ENCODE measurements around the gene CFTR. TPM values are rescaled to one million over a fixed set of nuclear protein-coding genes. Genes with fewer than 3 reads are reported as not detected.

CFTR gene
- total RNA-seq, 4 donors from 2014 or later, result 3.4 to 13.5 (median 7.1) TPM

DNA sequence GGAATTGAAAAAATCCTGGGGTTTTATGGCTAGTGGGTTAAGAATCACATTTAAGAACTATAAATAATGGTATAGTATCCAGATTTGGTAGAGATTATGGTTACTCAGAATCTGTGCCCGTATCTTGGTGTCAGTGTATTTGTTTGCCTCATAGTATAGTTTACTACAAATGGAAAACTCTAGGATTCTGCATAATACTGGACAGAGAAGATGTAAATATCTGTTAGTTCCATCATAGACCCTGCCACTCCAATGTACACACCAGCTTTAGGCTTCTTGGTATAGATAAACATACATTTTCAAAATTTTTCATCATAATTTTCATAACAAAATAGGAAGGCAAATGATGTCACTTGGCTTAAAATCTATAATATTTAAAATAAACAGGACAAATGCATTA lies 108.1 kb downstream of the CFTR start:
- 76% methylated on average over 1 of the region's 1 CpG for WGBS
- Histone ChIP-seq H3K36me3 (no peaks in the 10 kb centered on the region), H3K4me1 (no peaks in the 10 kb centered on the region), H3K27ac (no peak overlapping the region), H3K9me3 (no peaks in the 10 kb centered on the region), H3K4me3 (no peak overlapping the region), H3K27me3 (no peaks in the 10 kb centered on the region)
- DNase-seq (ENCODE audit: low spot score in 2 of 2), result no peak
- TF ChIP-seq POLR2A (IDR thresholded peaks at IDR 0.05), result no peak
- no peak for TF ChIP-seq POLR2AphosphoS5 (IDR thresholded peaks at IDR 0.05)
- no peak for TF ChIP-seq EP300 (IDR thresholded peaks at IDR 0.05)
- no peak for TF ChIP-seq CTCF (IDR thresholded peaks at IDR 0.05)

DNA sequence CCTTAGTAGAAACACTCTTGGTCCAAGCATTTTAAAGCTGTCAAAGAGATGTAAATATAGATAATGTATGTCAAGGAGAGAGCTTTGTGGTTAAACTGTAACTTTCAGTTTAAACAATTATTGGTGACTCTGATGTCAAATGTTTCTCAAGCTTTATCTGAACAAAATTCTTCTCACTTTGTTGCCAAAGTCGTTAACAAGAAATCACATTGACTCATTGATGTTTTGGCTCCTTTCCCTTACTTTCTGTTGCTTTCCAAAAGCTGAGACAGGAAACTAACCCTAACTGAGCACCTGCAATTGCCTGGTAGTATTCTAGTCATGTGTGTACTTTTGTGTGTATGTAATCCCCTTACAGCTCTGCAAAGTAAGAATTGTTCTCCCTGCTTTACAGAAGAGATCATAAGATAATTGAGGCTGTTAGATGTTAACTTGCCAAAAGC lies 108.5 kb downstream of the CFTR start:
- H3K27ac ChIP-seq, result no peak overlapping the region
- no peaks in the 10 kb centered on the region for H3K27me3 ChIP-seq
- no peaks in the 10 kb centered on the region for H3K36me3 ChIP-seq
- no peak overlapping the region for H3K4me3 ChIP-seq
- WGBS, result 24% methylated on average over 1 of the region's 1 CpG
- H3K4me1 ChIP-seq, result no peaks in the 10 kb centered on the region
- TF ChIP-seq POLR2A (IDR thresholded peaks at IDR 0.05), result no peak
- TF ChIP-seq POLR2AphosphoS5 (IDR thresholded peaks at IDR 0.05), result no peak
- no peak for TF ChIP-seq CTCF (IDR thresholded peaks at IDR 0.05)
- TF ChIP-seq EP300 (IDR thresholded peaks at IDR 0.05), result no peak
- DNase-seq (ENCODE audit: low spot score in 2 of 2), result no peak
- H3K9me3 ChIP-seq, result no peaks in the 10 kb centered on the region

DNA sequence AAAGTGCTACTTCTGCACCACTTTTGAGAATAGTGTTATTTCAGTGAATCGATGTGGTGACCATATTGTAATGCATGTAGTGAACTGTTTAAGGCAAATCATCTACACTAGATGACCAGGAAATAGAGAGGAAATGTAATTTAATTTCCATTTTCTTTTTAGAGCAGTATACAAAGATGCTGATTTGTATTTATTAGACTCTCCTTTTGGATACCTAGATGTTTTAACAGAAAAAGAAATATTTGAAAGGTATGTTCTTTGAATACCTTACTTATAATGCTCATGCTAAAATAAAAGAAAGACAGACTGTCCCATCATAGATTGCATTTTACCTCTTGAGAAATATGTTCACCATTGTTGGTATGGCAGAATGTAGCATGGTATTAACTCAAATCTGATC lies 110.4 kb downstream of the CFTR start:
- Histone ChIP-seq H3K9me3 (no peaks in the 10 kb centered on the region), H3K4me1 (no peaks in the 10 kb centered on the region), H3K27ac (no peak overlapping the region), H3K36me3 (no peaks in the 10 kb centered on the region), H3K27me3 (no peaks in the 10 kb centered on the region), H3K4me3 (no peak overlapping the region)
- 89% methylated on average over 1 of the region's 1 CpG for WGBS
- no peak for TF ChIP-seq POLR2AphosphoS5 (IDR thresholded peaks at IDR 0.05)
- TF ChIP-seq POLR2A (IDR thresholded peaks at IDR 0.05), result no peak
- TF ChIP-seq EP300 (IDR thresholded peaks at IDR 0.05), result no peak
- TF ChIP-seq CTCF (IDR thresholded peaks at IDR 0.05), result no peak
- DNase-seq (ENCODE audit: low spot score in 2 of 2), result no peak

DNA sequence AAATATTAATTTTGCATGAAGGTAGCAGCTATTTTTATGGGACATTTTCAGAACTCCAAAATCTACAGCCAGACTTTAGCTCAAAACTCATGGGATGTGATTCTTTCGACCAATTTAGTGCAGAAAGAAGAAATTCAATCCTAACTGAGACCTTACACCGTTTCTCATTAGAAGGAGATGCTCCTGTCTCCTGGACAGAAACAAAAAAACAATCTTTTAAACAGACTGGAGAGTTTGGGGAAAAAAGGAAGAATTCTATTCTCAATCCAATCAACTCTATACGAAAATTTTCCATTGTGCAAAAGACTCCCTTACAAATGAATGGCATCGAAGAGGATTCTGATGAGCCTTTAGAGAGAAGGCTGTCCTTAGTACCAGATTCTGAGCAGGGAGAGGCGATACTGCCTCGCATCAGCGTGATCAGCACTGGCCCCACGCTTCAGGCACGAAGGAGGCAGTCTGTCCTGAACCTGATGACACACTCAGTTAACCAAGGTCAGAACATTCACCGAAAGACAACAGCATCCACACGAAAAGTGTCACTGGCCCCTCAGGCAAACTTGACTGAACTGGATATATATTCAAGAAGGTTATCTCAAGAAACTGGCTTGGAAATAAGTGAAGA lies 112.3 kb downstream of the CFTR start:
- no peaks in the 10 kb centered on the region for H3K27me3 ChIP-seq
- H3K9me3 ChIP-seq, result no peaks in the 10 kb centered on the region
- no peak for TF ChIP-seq POLR2AphosphoS5 (IDR thresholded peaks at IDR 0.05)
- TF ChIP-seq EP300 (IDR thresholded peaks at IDR 0.05), result no peak
- TF ChIP-seq POLR2A (IDR thresholded peaks at IDR 0.05), result no peak
- TF ChIP-seq CTCF (IDR thresholded peaks at IDR 0.05), result no peak
- no peak overlapping the region for H3K27ac ChIP-seq
- 69% methylated on average over 11 of the region's 11 CpGs for WGBS
- no peak for DNase-seq (ENCODE audit: low spot score in 2 of 2)
- no peaks in the 10 kb centered on the region for H3K36me3 ChIP-seq
- H3K4me3 ChIP-seq, result no peak overlapping the region
- no peaks in the 10 kb centered on the region for H3K4me1 ChIP-seq

DNA sequence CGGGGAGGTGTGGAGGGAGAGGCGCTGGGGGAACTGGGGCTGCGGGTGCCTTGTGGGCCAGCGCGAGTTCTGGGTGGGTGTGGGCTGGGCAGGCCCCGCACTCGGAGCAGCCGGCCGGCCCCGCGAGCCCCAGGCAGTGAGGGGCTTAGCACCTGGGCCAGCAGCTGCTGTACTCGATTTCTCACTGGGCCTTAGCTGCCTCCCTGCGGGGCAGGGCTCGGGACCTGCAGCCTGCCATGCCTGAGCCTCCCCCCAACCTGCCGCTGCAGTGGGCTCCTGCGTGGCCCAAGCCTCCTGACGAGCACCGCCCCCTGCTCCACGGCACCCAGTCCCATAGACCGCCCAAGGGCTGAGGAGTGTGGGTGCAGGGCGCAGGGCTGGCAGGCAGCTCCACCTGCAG lies 116.3 kb downstream of the CFTR start:
- H3K4me1 ChIP-seq, result no peaks in the 10 kb centered on the region
- H3K27ac ChIP-seq, result no peak overlapping the region
- WGBS, result 100% methylated on average over 4 of the region's 21 CpGs
- H3K4me3 ChIP-seq, result no peak overlapping the region
- H3K9me3 ChIP-seq, result no peaks in the 10 kb centered on the region
- no peak for DNase-seq (ENCODE audit: low spot score in 2 of 2)
- no peaks in the 10 kb centered on the region for H3K36me3 ChIP-seq
- TF ChIP-seq CTCF (IDR thresholded peaks at IDR 0.05), result no peak
- H3K27me3 ChIP-seq, result no peaks in the 10 kb centered on the region
